NCI-H2171 treated with DMSO at 0.1 percent for 48 hours (cell line): ENCODE data around the gene PPARD.

ENCODE experiments used
- DNase-seq: peaks from one replicate; lab custom pipeline; 2025; lab: John Stamatoyannopoulos, UW

Gene PPARD

GRCh38 chr6:35354361-35355135 lies 12.2 kb downstream of the PPARD start:
- no peak for DNase-seq

GRCh38 chr6:35356391-35356790 lies 14.0 kb downstream of the PPARD start:
- DNase-seq: no peak

- no peak for DNase-seq
Measured at GRCh38 chr6:35357677-35358076, 15.3 kb downstream of the PPARD start.

GRCh38 chr6:35358086-35358485 lies 15.7 kb downstream of the PPARD start:
- DNase-seq: no peak

GRCh38 chr6:35359346-35359743 lies 17.0 kb downstream of the PPARD start:
- DNase-seq: no peak

GRCh38 chr6:35359744-35360348 lies 17.5 kb downstream of the PPARD start:
- DNase-seq: no peak

- DNase-seq: no peak
Measured at GRCh38 chr6:35360349-35361138, 18.2 kb downstream of the PPARD start.

- DNase-seq: no peak
Measured at GRCh38 chr6:35362200-35362599, 19.8 kb downstream of the PPARD start.

- DNase-seq: no peak
Measured at GRCh38 chr6:35363293-35363750, 21.0 kb downstream of the PPARD start.

- DNase-seq: no peak
Measured at GRCh38 chr6:35365594-35366203, 23.3 kb downstream of the PPARD start.

- no peak for DNase-seq
Measured at GRCh38 chr6:35366204-35366596, 23.8 kb downstream of the PPARD start.

GRCh38 chr6:35367646-35368037 lies 25.3 kb downstream of the PPARD start:
- DNase-seq: no peak

- DNase-seq: no peak
Measured at GRCh38 chr6:35368038-35368887, 25.9 kb downstream of the PPARD start.

- DNase-seq: no peak
Measured at GRCh38 chr6:35370124-35370741, 27.9 kb downstream of the PPARD start.

GRCh38 chr6:35370785-35371493 lies 28.6 kb downstream of the PPARD start:
- DNase-seq: no peak

- DNase-seq: no peak
Measured at GRCh38 chr6:35371494-35372262, 29.3 kb downstream of the PPARD start.

- DNase-seq: no peak
Measured at GRCh38 chr6:35372633-35373032, 30.3 kb downstream of the PPARD start.

GRCh38 chr6:35376281-35376680 lies 33.9 kb downstream of the PPARD start:
- DNase-seq: no peak

GRCh38 chr6:35377002-35377401 lies 34.6 kb downstream of the PPARD start:
- no peak for DNase-seq

GRCh38 chr6:35378261-35378660 lies 35.9 kb downstream of the PPARD start:
- no peak for DNase-seq
